Stimulated activated effector memory CD8-positive, alpha-beta T cell treated with anti-CD3 and anti-CD28 coated beads, Interleukin-12 subunit alpha, Interleukin-12 subunit beta, amount 100 ng/mL, for 72 hours (primary cell): ENCODE measurements around the gene CMIP.

Source experiments
- ATAC-seq: fragments of 150-1000 bp; cut with Tn5 transposase; 2 replicates; pipeline ENCODE4 v1.10.0; 2021
- DNase-seq, 2 donors: peaks; one replicate each; pipeline ENCODE4 v3.0.0; 2021 to 2022; ENCODE audit warnings: low spot score in 2 of 2
- H3K27ac Mint-ChIP-seq: one replicate; pipeline ENCODE4 v1.8.0; 2022; ENCODE audit warnings: mild to moderate bottlenecking, mixed read lengths
- H3K36me3 Mint-ChIP-seq: one replicate; pipeline ENCODE4 v1.8.0; 2022; ENCODE audit warnings: mild to moderate bottlenecking, mixed read lengths
- H3K4me1 Mint-ChIP-seq: one replicate; pipeline ENCODE4 v1.8.0; 2022; ENCODE audit warnings: mixed read lengths
- H3K4me3 Mint-ChIP-seq: one replicate; pipeline ENCODE4 v1.8.0; 2022; ENCODE audit warnings: mild to moderate bottlenecking, mixed read lengths
- H3K9me3 Mint-ChIP-seq: one replicate; pipeline ENCODE4 v1.8.0; 2022; ENCODE audit warnings: mixed read lengths

Gene CMIP

DNA sequence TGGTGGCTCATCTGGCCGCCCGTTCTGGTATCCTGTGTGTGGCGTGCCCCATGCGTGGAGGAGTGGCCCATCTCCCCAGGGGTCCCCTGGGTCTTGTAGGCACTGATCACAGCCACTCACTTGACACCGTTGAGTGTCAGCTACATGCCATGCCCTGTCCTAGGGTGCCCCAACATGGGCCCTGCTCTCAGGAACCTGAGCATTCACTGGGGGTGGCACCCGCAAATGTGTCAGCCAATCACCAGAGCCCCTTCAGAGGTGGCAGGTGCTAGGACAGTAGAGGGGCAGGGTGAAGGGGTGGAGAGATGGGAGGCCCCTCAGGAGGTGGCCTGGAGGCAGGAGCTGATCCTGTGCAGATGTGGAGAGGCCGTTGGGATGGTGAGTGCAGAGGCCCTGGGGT, 27.8 kb downstream of the CMIP start:
- no peaks in the 10 kb centered on the region for H3K9me3 Mint-ChIP-seq
- ATAC-seq (no peak), DNase-seq (no peak)
- peak overlapping the region; percentile 56 for H3K27ac Mint-ChIP-seq
- peaks cover 90% of the 10 kb centered on the region for H3K4me1 Mint-ChIP-seq
- no peak overlapping the region for H3K4me3 Mint-ChIP-seq
- H3K36me3 Mint-ChIP-seq, result peaks cover 35% of the 10 kb centered on the region

DNA sequence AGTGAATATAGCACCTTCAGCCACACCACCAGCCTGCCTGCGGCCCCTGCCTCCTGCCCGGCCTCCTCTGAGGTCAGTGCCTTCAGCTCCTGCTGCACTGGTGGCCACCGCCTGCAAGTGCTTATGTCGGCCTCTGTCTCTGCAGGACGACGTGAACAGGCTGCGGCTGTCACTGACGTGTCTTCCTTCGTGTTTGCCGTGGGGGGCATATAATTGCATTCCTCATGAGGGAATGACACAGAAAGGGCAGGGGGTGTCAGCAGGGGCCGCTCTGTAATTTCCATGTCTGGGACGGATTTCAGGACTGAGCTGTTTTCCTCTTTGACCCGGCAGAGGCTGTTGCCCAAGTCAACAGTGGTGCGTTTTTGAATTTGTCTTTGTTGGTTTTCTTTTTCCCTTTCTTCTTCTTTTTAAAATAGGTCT, 28.5 kb downstream of the CMIP start:
- H3K4me3 Mint-ChIP-seq, result no peak overlapping the region
- DNase-seq, result no peak
- peaks cover 33% of the 10 kb centered on the region for H3K36me3 Mint-ChIP-seq
- H3K4me1 Mint-ChIP-seq, result peaks cover 94% of the 10 kb centered on the region
- no peak for ATAC-seq
- no peaks in the 10 kb centered on the region for H3K9me3 Mint-ChIP-seq
- peak overlapping the region; percentile 90 for H3K27ac Mint-ChIP-seq

DNA sequence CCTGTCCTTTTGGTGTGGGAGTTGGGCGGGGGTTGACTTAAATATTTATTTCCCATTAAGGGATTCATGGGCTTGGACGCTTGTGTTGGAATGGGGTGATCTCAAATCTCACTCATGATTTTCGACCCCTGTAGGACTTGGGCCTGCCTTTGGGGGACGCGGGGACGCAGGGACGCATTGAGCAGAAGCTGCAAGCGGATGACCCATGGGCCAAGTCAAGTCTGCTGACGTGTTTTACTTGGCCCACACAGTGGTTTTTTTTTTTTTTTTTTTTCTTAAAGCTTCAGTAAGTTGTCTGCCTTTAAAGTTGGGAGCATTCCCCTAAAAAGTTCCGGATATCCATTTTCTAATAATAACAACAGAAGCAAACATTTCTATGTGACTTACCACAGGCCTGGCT, 28.9 kb downstream of the CMIP start:
- H3K27ac Mint-ChIP-seq, result peak overlapping the region; percentile 90
- no peak overlapping the region for H3K4me3 Mint-ChIP-seq
- no peaks in the 10 kb centered on the region for H3K9me3 Mint-ChIP-seq
- peaks cover 94% of the 10 kb centered on the region for H3K4me1 Mint-ChIP-seq
- peaks cover 29% of the 10 kb centered on the region for H3K36me3 Mint-ChIP-seq
- ATAC-seq (no peak), DNase-seq (no peak)

DNA sequence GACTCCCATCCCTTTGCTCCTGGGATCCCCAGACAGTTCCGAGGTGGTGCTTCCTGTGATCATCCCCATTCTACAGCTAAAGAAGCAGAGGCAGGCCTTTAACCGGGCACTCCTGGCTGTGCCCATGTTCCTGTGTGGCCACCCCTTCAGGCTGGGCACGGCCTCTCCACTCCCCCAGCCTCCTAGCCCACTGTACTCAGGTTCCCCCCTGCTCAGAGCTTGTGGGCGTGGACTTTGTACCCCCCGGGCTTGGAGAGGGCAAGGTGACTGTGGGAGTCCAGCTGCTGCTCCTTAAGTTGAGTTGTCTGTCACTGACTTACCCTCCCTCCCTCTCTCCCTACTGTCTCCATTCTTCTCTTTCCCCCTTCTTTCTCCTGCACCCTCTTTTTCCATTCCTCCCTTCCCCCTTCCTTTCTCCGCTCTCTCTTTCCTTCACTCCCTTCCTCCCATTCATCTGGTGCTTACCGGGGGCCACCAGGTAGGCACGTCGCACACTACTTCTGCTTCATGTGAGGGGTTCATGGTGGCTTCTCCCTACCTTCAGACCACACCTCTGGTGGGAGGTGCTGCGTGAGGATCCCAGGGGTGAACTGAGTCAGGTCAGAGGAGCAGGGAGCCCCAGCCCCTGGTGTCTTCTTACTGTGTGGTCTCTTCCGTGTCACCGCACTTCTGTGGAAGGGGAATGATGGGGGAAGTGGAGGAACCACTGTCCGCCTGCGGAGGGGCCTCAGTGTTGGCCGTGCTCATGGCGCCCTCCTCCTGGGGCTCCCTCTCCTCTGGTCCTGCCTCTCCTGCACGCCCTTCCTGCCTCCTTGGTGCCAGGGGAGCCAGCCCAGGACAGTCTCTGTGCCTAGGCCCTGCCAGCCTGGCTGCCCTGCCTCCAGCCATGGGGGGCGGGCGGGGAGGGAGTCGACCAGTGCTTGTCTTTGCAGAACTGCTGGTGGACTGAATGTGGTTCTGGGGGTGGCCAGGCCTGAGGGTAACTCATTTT, 29.7 kb downstream of the CMIP start:
- Mint-ChIP-seq H3K9me3 (no peaks in the 10 kb centered on the region), H3K36me3 (peaks cover 29% of the 10 kb centered on the region), H3K4me1 (peaks cover 94% of the 10 kb centered on the region), H3K4me3 (no peak overlapping the region), H3K27ac (peak overlapping the region; percentile 90)
- DNase-seq, result no peak
- no peak for ATAC-seq

DNA sequence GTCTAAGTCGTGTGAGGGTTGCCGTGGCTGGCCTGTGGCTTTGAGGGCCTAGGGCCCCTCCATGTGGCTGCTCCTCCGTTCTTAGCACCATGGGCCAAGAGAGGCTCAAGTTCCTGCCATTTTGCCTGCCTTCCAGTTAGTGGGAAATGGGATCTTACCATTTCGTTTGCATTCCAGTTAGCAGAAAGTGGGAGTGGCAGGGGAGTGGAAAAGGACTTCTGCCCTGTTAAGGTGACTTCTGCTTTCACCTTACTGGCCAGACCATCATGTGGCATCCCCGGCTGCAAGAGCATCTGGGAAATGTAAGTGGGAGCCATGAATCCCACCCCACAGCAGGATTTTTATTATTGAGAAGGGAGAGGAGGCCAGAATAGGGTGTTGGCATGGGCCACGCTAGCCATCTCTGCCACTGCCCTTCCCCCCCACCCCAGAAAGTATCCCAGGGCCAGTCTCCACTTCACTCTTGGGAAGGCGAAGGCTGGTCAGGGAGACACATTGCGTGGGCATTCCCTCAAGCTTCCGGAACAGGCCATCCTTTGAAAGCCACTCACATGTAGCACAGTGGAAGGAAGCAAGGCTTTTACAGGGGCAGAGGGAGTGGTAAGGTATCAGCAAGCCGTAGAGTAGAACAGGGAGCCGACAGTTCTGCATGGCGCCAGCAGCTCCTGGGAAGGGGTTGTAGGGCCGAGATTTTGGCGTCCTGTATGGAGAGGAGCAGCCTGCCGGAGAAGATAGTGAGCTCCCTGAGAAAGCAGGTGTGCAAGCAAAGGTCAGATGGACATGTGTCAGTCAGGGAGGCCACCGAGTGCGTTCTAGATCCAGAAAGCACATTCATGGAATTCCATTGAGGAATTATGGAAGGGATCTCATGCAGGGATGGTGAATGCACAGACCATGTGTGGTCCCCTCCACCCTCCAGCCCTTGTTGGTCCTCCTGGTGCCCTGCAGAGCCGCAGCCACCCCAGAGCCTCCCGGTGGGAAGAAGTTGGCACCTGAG, 33.4 kb downstream of the CMIP start:
- Mint-ChIP-seq H3K36me3 (peaks cover 22% of the 10 kb centered on the region), H3K4me3 (peak overlapping the region; percentile 53), H3K4me1 (peaks cover 91% of the 10 kb centered on the region), H3K9me3 (no peaks in the 10 kb centered on the region), H3K27ac (peak overlapping the region; percentile 81)
- DNase-seq (no peak), ATAC-seq (no peak)

DNA sequence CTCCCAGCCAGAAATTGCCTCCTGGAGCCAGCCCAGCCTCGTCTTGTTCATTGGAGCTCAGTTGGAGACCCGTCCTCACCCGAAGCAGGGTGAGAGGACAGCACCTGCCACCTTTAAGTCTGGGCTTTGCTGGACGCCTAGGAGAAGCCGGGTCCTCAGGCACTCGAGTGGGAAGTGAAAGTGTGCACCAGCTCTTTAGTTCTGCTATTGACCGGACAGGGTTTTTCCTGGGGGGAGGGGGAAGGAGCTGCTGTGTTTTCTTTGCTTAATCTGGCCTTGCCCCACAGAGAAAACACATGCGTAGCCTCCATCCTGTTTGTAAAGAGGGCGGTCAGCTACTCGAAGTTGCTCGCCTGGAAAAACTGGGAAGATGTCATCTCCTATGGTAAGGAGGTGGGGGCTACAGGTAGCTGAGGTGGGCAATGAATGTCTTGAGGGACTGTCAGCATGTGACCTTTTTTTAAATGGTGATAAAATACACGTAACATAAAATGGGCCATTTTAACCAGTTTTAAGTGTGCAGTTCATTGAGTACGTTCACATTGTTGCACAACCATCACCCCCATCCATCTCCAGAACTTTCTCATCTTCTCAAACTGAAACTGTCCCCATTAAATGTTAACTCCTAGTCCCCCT, 34.4 kb downstream of the CMIP start:
- H3K4me3 Mint-ChIP-seq, result peak overlapping the region; percentile 53

DNA sequence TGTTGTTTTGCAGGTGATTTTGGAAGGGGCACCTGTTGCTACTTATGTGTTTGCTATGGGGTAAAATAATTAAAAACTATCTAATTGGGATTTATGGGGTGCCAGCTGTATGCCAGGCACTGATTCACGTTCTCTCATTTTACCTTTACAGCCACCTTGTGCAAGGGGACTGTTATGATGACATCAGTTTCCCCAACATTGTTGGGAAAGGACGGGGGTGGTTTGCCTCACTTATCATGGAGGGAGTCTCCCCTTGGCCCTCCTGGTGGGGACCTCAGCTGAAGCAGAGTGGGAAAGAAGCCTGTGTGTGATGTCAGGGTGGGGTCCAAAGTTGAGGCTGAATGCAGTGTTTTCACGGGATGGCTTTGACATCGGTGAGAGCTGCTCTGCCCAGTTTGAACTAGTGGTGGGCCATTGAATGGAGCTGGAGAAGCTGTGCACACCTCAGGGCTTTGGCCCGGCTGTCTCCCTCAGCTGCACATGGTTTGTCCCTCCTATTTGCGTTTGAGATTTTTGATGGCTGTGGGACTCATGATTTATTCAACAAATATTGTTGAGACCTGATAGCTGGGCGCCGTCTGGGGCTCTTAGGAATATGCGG, 36.1 kb downstream of the CMIP start:
- H3K36me3 Mint-ChIP-seq, result peaks cover 6% of the 10 kb centered on the region
- peak overlapping the region; percentile 55 for H3K27ac Mint-ChIP-seq
- H3K4me1 Mint-ChIP-seq, result peaks cover 77% of the 10 kb centered on the region
- ATAC-seq (no peak), DNase-seq (no peak)
- H3K9me3 Mint-ChIP-seq, result no peaks in the 10 kb centered on the region
- H3K4me3 Mint-ChIP-seq, result peak overlapping the region; percentile 21

More for the DNA sequence above, 34.4 kb downstream of the CMIP start:
- H3K36me3 Mint-ChIP-seq, result peaks cover 13% of the 10 kb centered on the region
- peaks cover 91% of the 10 kb centered on the region for H3K4me1 Mint-ChIP-seq
- ATAC-seq (peak; percentile 25), DNase-seq (no peak)
- peak overlapping the region; percentile 81 for H3K27ac Mint-ChIP-seq
- H3K9me3 Mint-ChIP-seq, result no peaks in the 10 kb centered on the region

DNA sequence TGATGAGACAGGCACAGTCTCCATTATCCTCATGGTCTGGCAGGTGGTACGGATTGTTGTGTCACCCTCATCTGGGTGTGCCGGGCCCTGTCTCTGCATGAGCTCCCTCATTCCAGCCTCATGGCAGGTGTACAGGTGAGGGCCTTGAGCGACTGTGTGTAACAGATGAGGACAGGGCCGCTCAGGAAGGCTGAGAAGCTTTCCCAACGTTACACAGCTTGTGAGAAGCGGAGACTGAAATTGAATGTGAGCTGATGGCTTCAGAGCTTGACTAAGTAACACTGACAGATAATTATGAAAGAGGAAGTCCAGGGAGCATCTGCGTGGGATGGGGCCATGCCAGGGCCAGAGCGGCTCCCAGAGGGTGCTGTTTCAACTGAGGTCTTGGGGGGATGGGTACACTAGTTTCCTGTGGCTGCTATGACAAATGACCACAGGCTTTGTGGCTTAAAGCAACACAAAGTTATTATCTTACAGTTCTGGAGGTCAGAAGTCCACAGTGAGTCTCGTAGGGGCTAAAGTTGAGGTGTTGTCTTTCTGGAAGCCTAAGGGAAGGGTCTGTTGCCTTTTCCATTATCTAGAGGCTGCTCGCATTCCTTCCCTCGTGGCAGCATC, 36.7 kb downstream of the CMIP start:
- Mint-ChIP-seq H3K36me3 (no peaks in the 10 kb centered on the region), H3K4me3 (peak overlapping the region; percentile 21), H3K4me1 (peaks cover 70% of the 10 kb centered on the region), H3K27ac (peak overlapping the region; percentile 55), H3K9me3 (no peaks in the 10 kb centered on the region)
- peak; percentile 83 for ATAC-seq
- DNase-seq, result peak in 1 of 2 donors; percentile 62

DNA sequence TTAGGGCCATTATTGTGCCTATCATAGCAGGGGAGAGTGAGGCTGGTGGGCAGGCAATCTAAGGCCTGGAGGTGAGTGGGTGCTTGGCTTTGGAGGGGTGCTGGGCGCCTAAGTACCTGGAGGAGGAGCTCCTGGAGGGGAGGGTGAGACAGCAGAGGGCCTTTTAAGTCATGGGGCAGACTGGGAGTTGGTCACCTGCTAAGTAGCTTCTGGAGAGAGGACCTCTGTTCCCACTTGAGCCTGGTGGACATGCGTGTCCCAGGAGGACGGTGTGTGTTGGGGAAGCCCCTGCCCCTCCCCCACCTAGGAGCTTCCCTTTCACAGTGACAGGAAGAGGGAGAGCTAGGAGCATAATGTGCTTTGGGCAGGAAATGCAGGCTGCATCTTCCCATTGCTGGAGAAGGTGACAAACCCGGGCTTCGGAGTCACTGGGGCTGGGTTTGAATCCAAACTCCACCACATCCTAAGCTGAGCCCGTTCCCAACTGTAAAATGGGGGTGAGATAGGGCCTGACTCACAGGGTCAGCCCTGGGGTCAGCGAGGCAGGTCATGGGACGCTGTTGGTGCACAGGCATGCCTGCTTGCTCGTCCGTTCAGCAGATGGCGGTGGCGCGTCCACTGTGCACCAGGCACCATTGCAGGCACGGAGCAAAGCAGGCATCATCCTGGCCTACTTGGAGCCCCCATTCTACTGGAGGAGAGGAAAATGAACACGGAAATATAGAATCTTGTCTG, 37.9 kb downstream of the CMIP start:
- H3K36me3 Mint-ChIP-seq, result no peaks in the 10 kb centered on the region
- ATAC-seq (no peak), DNase-seq (no peak)
- H3K27ac Mint-ChIP-seq, result peak overlapping the region; percentile 79
- no peaks in the 10 kb centered on the region for H3K9me3 Mint-ChIP-seq
- H3K4me1 Mint-ChIP-seq, result peaks cover 59% of the 10 kb centered on the region
- H3K4me3 Mint-ChIP-seq, result no peak overlapping the region

DNA sequence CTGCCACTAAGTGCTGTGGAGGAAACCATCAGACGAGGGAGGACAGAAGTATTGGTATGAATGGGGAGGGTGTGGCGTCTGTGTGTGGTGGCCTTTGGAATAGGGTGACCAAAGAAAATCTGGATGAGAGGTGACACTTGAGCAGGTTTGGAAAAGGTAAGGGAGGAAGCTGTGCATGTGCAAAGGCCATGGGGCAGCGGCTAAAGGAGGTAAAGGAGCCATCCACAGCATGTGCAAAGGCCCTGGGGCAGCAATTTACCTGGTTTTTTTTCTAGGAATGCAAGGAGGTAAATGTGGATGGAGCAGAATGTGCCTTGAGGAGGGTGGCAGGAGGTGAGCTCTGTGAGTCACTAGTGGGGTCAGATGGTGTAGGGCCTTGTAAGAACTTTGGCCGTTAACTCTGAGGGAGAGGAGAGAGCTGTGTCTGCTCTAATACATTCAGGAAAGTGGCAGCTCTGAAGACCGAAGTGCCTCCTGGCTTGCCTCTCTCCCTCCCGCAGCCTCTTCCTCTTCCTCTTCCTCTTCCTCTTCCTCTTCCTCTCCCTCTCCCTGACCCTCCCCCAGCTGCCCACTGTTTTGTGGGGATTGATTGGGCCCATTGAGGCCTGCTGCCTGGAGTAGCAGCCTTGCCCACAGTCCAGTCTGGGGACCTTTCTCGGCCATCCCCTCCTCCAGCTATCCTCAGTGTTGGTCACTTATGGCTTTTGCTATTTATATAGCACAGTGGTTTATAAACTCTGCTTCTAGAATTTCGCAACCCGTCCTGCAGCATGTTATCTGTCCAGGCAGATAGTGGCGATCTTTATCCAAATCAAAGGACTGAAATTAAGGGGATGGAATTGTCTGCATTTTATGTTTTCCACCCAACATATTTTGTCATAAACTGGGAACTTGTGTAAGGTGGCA, 38.7 kb downstream of the CMIP start:
- DNase-seq (no peak), ATAC-seq (no peak)
- Mint-ChIP-seq H3K27ac (peak overlapping the region; percentile 79), H3K36me3 (no peaks in the 10 kb centered on the region), H3K4me3 (no peak overlapping the region), H3K9me3 (no peaks in the 10 kb centered on the region), H3K4me1 (peaks cover 55% of the 10 kb centered on the region)

DNA sequence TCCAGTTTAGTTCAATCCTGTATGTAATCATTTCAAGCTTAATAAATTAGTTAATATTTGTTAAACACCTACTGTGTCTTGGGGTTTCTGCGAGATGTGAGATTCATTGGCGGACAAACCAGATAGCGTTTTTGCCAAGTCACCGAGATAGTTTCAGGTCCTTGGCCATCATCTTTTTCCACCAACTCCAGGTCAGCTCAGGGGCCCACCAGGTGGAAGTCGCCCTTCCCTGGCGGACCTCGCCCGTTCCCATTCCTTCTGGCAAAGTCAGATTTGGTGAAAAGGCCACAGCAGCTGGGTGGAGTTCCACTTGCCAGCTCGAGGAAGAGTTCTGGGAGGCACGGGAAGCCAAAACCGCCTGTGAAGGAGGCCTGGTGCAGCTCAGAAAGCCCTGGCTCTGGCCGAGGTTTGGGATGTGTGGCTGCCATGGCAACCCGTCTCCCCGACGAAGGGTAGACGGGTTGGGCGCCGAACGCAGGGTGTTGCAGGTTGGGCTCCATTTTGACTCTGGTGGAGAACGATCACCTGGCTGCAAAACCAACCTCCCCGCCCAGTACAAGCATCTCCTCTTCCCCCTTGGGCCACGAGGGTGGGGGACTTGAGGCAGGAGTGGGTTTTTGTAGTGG, 39.5 kb downstream of the CMIP start:
- no peak overlapping the region for H3K4me3 Mint-ChIP-seq

DNA sequence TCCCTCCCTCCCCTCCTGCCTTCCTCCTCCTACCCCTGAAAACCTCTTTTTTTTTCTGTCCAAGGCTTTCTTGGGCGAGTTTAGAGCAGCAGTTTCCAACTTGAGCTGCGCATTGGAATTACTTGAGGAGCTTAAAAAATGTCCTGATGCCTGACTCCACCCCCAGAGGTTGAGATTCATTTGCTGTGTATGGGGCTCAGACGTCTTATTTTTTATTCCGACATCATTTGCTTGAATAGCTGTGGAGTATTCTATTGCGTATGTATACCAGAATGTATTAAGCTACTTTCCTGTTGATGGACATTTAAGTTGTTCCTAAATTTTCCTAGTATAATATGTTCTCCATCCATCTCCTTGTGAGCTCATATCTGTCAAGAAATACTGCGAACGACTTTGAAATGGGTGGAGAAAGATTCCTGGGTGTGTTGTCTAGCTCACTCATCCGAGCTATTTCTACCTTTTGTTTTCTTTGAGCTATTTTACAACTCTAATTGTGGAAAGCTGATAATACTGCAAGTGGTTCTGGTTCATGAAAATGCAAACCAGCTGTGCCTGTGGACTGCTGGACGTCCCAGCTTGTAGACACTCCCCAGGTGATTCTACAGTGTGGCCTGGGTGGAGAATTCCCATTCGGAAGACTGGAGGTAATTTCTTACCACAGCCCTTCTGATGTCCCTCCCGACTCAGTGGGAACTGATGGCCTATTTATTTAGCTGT, 40.5 kb downstream of the CMIP start:
- DNase-seq (no peak), ATAC-seq (no peak)
- Mint-ChIP-seq H3K27ac (no peak overlapping the region), H3K9me3 (no peaks in the 10 kb centered on the region), H3K36me3 (no peaks in the 10 kb centered on the region), H3K4me3 (no peak overlapping the region), H3K4me1 (peaks cover 53% of the 10 kb centered on the region)

More for the DNA sequence above, 39.5 kb downstream of the CMIP start:
- Mint-ChIP-seq H3K9me3 (no peaks in the 10 kb centered on the region), H3K36me3 (no peaks in the 10 kb centered on the region), H3K27ac (peak overlapping the region; percentile 79), H3K4me1 (peaks cover 55% of the 10 kb centered on the region)
- DNase-seq (no peak), ATAC-seq (no peak)
